ENCODE measurements around the gene ZBED4.

Gene ZBED4

GRCh38 chr22:49922484-49922883 lies 68.8 kb downstream of the ZBED4 start:
- DNase-seq = no peak

- no peak for DNase-seq
Measured at GRCh38 chr22:49922926-49923325, 69.3 kb downstream of the ZBED4 start.

- DNase-seq = no peak
Measured at GRCh38 chr22:49923445-49923844, 69.8 kb downstream of the ZBED4 start.

- DNase-seq = no peak
Measured at GRCh38 chr22:49924113-49924833, 70.6 kb downstream of the ZBED4 start.

- no peak for DNase-seq
Measured at GRCh38 chr22:49925525-49926128, 72.0 kb downstream of the ZBED4 start.

GRCh38 chr22:49926916-49927315 lies 73.3 kb downstream of the ZBED4 start:
- DNase-seq = no peak

GRCh38 chr22:49927483-49928184 lies 74.0 kb downstream of the ZBED4 start:
- DNase-seq = no peak

- no peak for DNase-seq
Measured at GRCh38 chr22:49928185-49928495, 74.5 kb downstream of the ZBED4 start.

- no peak for DNase-seq
Measured at GRCh38 chr22:49928555-49929210, 75.0 kb downstream of the ZBED4 start.

GRCh38 chr22:49929211-49929979 lies 75.8 kb downstream of the ZBED4 start:
- DNase-seq = peak; percentile 17

GRCh38 chr22:49929994-49930575 lies 76.4 kb downstream of the ZBED4 start:
- DNase-seq = no peak

GRCh38 chr22:49930596-49931412 lies 77.2 kb downstream of the ZBED4 start:
- DNase-seq = peak; percentile 55

GRCh38 chr22:49933236-49934159 lies 79.9 kb downstream of the ZBED4 start:
- DNase-seq = no peak

GRCh38 chr22:49934160-49934890 lies 80.7 kb downstream of the ZBED4 start:
- peak; percentile 24 for DNase-seq

GRCh38 chr22:49934891-49935557 lies 81.4 kb downstream of the ZBED4 start:
- DNase-seq = peak; percentile 69

- DNase-seq = peak; percentile 14
Measured at GRCh38 chr22:49935561-49935960, 81.9 kb downstream of the ZBED4 start.

GRCh38 chr22:49936018-49936972 lies 82.7 kb downstream of the ZBED4 start:
- peak; percentile 57 for DNase-seq
